OCI-LY7 (cell line): ENCODE results near the gene ACIN1. TPM values are rescaled to one million over a fixed set of nuclear protein-coding genes. Genes with fewer than 3 reads are reported as not detected.

Experiments
- BruUV-seq: library from RNA; stranded (reverse); fragments of 400-500 nt; replicated peaks from 2 replicates; lab custom pipeline; 2021; lab: Mats Ljungman, UMichigan
- CTCF ChIA-PET: fragments of 300-600 bp; sonication (Branson Sonifier 250); formaldehyde crosslinking; loops from one replicate; lab custom pipeline; 2022; ENCODE audit warnings: antibody characterized with exemption; ENCODE audit not compliant: unreplicated experiment; lab: Charles Lee
- POLR2A ChIA-PET: fragments of 300-600 bp; sonication (Branson Sonifier 250); formaldehyde crosslinking; loops from one replicate; lab custom pipeline; 2022; ENCODE audit warnings: antibody characterized with exemption; lab: Charles Lee
- DNase-seq: peaks from one replicate; pipeline ENCODE4 v3.0.0-alpha.2; 2015; ENCODE audit warnings: low spot score
- H2AFZ ChIP-seq: fragments of 200-600 bp; sonication (generic), shearing (Covaris generic); 2 replicates; pipeline ENCODE4 v1.6.1; 2014; ENCODE audit warnings: mild to moderate bottlenecking, antibody characterized with exemption, low read length, moderate library complexity
- H3K27ac ChIP-seq: fragments of 200-600 bp; sonication (generic); 2 replicates; pipeline ENCODE4 v1.5.1; 2014; ENCODE audit warnings: mixed run types, low read depth, mild to moderate bottlenecking, moderate library complexity, low read length, inconsistent platforms; ENCODE audit not compliant: poor library complexity, severe bottlenecking
- H3K36me3 ChIP-seq: fragments of 200-600 bp; sonication (generic); 2 replicates; pipeline ENCODE4 v1.6.1; 2014; ENCODE audit warnings: mild to moderate bottlenecking, antibody characterized with exemption, low read length, moderate library complexity, mixed read lengths; ENCODE audit not compliant: insufficient read depth
- H3K4me1 ChIP-seq: fragments of 200-600 bp; sonication (generic); 2 replicates; pipeline ENCODE4 v1.5.1; 2014; ENCODE audit warnings: mild to moderate bottlenecking, low read length; ENCODE audit not compliant: insufficient read depth, poor library complexity, severe bottlenecking
- H3K4me2 ChIP-seq: fragments of 200-600 bp; sonication (generic); 2 replicates; pipeline ENCODE4 v1.6.1; 2014; ENCODE audit warnings: mild to moderate bottlenecking, low read length
- H3K4me3 ChIP-seq: fragments of 200-600 bp; sonication (generic); 2 replicates; pipeline ENCODE4 v1.5.1; 2014; ENCODE audit warnings: mild to moderate bottlenecking, low read depth, low read length; ENCODE audit not compliant: poor library complexity, severe bottlenecking
- H3K79me2 ChIP-seq: fragments of 200-600 bp; sonication (generic); 2 replicates; pipeline ENCODE4 v1.6.1; 2016; ENCODE audit warnings: low read depth, mild to moderate bottlenecking, low read length, moderate library complexity, mixed read lengths; ENCODE audit not compliant: insufficient read depth
- H3K9me2 ChIP-seq: fragments of 200-600 bp; sonication (generic); 2 replicates; pipeline ENCODE4 v1.6.1; 2016; ENCODE audit warnings: mild to moderate bottlenecking, low read length, mixed read lengths; ENCODE audit not compliant: insufficient read depth
- H3K9me3 ChIP-seq: fragments of 200-600 bp; sonication (generic); 2 replicates; pipeline ENCODE4 v1.6.1; 2014; ENCODE audit warnings: mild to moderate bottlenecking, mixed run types, low read length, mixed read lengths
- H4K20me1 ChIP-seq: fragments of 200-600 bp; sonication (generic); 2 replicates; pipeline ENCODE4 v1.6.1; 2014; ENCODE audit warnings: mild to moderate bottlenecking, antibody characterized with exemption, low read length, moderate library complexity, mixed read lengths; ENCODE audit not compliant: insufficient read depth
- CTCF ChIP-seq: fragments of 200-600 bp; sonication (generic); conservative IDR thresholded peaks from 2 replicates; pipeline ENCODE4 v1.5.1; 2014; ENCODE audit warnings: mild to moderate bottlenecking, antibody characterized with exemption, low read length, moderate library complexity, mixed read lengths
- EZH2phosphoT487 ChIP-seq: fragments of 200-600 bp; sonication (generic); IDR thresholded peaks from 2 replicates; pipeline ENCODE4 v1.6.1; 2018; ENCODE audit warnings: low read depth, borderline replicate concordance, mild to moderate bottlenecking, mixed run types, antibody characterized with exemption, low read length, moderate library complexity, mixed read lengths
- intact Hi-C: fragments of 100-400 bp; cut with micrococcal nuclease; formaldehyde crosslinking; loops from one replicate; pipeline ENCODE4 v1.10.0; 2022; ENCODE audit not compliant: unreplicated experiment
- total RNA-seq, 2 experiments: library from RNA; depleted of rRNA in 1 of 2; stranded (reverse); fragments of >200 nt in 1 of 2; shearing (Covaris generic) in 1 of 2; gene quantifications; 2 replicates each; pipeline ENCODE4 v1.2.3, GENCODE V29; 2014 to 2022

Gene ACIN1
- total RNA-seq, 2 experiments from 2014 or later = 107 to 206 TPM

- DNase-seq = no peak
- no peak overlapping the region for H3K4me2 ChIP-seq
- ChIA-PET POLR2A (interaction anchor here (0.5 to 1.7 kb wide), 9 partner anchors 9 to 895 kb away, joined by 3 to 8 read pairs (median 4); partner anchors contain the start of gene CEBPE), CTCF (interaction anchor here (0.6 to 0.9 kb wide), 3 partner anchors 105 to 215 kb away, joined by 3 to 5 read pairs (median 4); partner anchors contain the start of gene BCL2L2)
- H3K9me2 ChIP-seq = no peaks in the 10 kb centered on the region
- H3K9me3 ChIP-seq = no peaks in the 10 kb centered on the region
- intact Hi-C loops = no loop called here
- H3K4me1 ChIP-seq = peaks cover 14% of the 10 kb centered on the region
- TF ChIP-seq EZH2phosphoT487 = no peak
- no peak for TF ChIP-seq CTCF
- no peak overlapping the region for H3K4me3 ChIP-seq
- BruUV-seq = no TSS peak
- H4K20me1 ChIP-seq = peaks cover 17% of the 10 kb centered on the region
- H3K36me3 ChIP-seq = peaks cover 72% of the 10 kb centered on the region
- no peak overlapping the region for H3K27ac ChIP-seq
- peaks cover 42% of the 10 kb centered on the region for H3K79me2 ChIP-seq
- H2AFZ ChIP-seq = no peak overlapping the region
Observed at GRCh38 chr14:23091294-23092225, 3.4 kb downstream of the ACIN1 start.

- peaks cover 85% of the 10 kb centered on the region for H3K36me3 ChIP-seq
- H2AFZ ChIP-seq = no peak overlapping the region
- H3K79me2 ChIP-seq = peaks cover 32% of the 10 kb centered on the region
- ChIA-PET POLR2A (no interaction called here), CTCF (no interaction called here)
- H4K20me1 ChIP-seq = peaks cover 17% of the 10 kb centered on the region
- H3K4me1 ChIP-seq = peaks cover 11% of the 10 kb centered on the region
- no peak overlapping the region for H3K27ac ChIP-seq
- BruUV-seq = no TSS peak
- intact Hi-C loops = no loop called here
- H3K9me3 ChIP-seq = no peaks in the 10 kb centered on the region
- H3K9me2 ChIP-seq = no peaks in the 10 kb centered on the region
- DNase-seq = no peak
- no peak overlapping the region for H3K4me3 ChIP-seq
- TF ChIP-seq CTCF = no peak
- no peak for TF ChIP-seq EZH2phosphoT487
- H3K4me2 ChIP-seq = no peak overlapping the region
Observed at GRCh38 chr14:23090254-23090636, 4.7 kb downstream of the ACIN1 start.
